Skin epidermis (tissue), 12 donors: ENCODE results near the gene ARHGEF12.

Source experiments
- H3K27ac ChIP-seq, 21 experiments: fragments of 200-600 bp; sonication (generic) in 11 of 21; one replicate each; pipeline ENCODE4 v1.5.0; 2020; ENCODE audit warnings: mild to moderate bottlenecking in 3 of 21, inconsistent platforms in 2 of 21, moderate library complexity in 2 of 21
- H3K4me3 ChIP-seq, 7 experiments: fragments of 200-600 bp; sonication (generic) in 2 of 7; one replicate each; pipeline ENCODE4 v1.5.0; 2020; ENCODE audit warnings: inconsistent platforms in 2 of 7, mild to moderate bottlenecking in 2 of 7, moderate library complexity in 1 of 7

Gene ARHGEF12

DNA sequence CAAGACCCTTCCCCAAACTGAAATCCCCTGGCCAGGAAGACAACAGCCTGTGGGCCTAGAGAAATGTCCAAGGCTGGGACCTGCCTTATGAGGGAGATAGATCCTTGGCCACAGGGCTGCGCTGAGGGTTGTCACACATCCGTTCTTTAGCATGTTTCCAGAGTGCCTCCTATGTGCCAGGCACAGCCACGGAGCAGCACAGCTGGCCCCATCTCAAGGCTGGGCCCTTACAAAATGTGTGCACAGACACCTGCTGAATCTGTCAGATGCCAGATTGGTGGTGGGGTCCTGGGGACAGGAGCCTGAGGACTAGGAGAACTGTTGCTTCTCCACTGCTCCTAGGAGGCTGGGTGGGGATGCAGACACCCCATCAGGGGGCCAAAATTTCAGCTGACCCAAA, 186.5 kb downstream of the ARHGEF12 start:
- Histone ChIP-seq H3K27ac (no peak overlapping the region), H3K4me3 (no peak overlapping the region)

DNA sequence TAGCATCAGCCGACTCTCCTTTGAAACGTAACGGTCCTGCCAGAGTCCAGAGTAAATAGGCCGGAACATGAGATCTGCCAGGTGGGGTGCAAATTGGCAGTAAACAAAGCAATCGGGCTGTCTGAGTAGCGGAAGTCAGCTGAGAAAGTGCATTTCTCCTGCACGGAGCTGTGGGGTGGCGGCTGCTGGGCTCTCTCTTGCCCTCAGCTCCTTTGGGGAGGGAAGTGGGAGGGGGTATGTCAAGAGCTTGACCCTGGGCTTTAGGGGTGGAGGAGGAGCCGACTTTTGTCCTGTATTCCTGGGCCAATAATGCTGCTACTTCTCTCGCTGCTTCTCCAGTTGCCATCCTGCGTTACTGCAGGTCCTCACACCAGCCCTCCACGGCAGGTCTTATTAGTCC, 187.0 kb downstream of the ARHGEF12 start:
- H3K27ac ChIP-seq: no peak overlapping the region
- no peak overlapping the region for H3K4me3 ChIP-seq

DNA sequence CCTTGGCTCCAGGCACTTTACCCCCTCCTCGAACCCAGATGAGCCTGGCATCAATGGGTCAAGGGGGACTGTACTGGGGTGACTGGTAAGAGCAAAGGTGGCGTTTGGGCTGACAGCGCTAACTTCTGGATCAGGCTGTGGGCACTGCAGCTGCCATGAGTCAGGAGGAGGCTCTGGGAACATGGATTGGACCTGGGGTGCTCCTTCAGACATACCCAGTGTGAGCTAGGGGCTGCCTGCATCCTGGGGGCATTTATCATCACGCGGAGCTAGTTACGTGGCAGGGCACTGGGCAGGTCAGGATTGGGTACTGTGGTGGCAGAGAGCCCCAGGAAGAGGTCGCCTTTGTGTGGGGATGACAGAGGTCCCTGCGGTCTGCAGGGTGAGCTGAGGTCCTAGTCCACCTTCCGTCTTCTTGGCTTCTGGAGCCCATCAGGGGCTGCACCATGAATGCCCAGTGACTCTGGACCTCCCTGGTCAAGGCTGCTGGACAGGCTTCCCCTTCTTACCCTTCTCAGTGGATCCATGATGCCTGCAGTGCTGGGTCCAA, 188.4 kb downstream of the ARHGEF12 start:
- H3K4me3 ChIP-seq: no peak overlapping the region
- H3K27ac ChIP-seq: no peak overlapping the region

DNA sequence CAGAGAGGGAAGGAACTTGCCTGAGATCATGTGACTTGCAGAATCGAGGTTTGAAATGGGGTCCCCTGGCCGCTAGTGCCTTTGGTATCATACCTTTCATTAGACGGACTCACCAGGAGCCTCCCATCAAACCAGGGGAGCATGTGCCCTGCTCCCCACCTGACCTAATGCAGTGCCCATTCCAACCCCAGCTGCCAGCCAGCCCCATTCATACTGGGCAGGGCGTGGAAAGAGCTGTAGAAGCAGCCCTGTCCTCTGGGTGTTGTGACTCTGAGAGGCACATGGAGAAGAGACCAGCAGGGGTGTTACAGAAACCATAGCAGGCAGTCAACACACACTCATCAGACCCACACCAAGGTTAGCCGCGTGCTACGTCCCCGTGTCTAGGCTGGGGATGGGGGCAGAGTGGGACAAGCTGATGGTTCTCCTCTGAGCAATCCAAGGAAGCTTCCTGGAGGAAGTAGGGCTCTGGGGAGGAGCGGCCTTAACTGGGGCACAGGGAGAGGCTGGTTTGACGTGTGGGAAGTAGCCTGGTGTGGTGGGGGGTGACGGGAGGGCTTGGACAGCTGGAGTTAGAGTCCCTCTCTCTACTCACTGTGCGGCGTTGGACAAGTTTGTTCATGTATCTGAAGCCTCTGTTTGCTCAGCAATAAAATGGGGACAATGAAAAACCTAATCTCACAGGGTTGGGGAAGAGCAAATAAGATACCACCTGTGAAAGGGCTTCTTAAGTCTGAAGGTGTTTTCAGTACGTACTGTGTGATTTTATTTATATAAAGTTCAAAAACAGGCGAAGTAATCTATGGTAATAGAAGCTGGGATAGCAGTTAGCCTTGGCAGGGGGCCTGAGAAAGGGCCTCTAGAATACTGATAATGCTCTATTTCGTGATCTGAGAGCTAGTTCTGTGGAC, 189.3 kb downstream of the ARHGEF12 start:
- Histone ChIP-seq H3K27ac (no peak overlapping the region), H3K4me3 (no peak overlapping the region)

DNA sequence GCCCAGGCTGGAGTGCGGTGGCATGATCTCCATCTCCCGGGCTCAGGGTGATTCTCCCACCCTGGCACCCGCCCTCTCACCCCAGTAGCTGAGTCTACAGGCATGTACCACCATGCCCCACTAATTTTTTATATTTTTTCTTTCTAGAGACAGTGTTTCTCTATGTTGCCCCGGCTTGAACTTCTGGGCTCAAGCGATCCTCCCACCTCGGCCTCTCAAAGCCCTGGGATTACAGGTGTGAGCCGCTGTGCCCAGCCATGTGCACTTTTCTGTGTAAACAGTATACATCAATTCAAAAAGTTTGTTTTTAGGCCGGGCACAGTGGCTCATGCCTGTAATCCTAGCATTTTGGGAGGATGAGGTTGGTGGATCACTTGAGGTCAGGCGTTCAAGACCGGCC, 190.0 kb downstream of the ARHGEF12 start:
- Histone ChIP-seq H3K27ac (no peak overlapping the region), H3K4me3 (no peak overlapping the region)

DNA sequence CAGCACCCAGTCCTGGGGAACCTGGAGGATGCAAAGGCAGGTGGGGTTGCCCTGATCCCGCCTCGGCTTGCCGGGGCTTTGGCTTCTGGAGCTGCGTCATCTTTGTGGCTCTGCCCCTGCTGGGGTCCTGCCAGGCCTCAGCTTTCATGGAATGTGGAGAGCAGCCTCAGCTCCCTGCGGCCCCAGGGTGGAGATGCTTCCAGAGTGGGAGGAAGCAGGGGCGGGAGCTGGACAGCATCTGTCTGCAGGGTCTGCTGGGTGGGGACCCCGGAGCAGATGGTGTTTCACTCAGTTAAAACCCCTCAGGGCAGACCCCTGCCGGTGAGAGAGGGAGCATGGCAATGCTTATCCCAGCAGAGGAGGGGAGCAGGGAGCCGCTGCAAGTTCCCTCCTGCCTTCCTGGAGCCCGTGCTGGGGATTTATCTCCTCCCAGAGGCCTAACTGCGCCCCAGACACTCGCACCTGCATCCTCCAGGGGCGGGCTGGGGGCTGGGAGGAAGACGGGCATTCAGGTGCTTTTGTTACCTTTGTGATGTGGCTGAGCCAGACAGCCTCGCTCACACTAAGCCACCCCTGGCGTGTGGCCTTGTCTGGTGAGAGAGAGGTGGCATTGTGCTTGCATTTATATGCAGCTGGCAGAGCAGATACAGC, 191.0 kb downstream of the ARHGEF12 start:
- Histone ChIP-seq H3K4me3 (no peak overlapping the region), H3K27ac (no peak overlapping the region)

DNA sequence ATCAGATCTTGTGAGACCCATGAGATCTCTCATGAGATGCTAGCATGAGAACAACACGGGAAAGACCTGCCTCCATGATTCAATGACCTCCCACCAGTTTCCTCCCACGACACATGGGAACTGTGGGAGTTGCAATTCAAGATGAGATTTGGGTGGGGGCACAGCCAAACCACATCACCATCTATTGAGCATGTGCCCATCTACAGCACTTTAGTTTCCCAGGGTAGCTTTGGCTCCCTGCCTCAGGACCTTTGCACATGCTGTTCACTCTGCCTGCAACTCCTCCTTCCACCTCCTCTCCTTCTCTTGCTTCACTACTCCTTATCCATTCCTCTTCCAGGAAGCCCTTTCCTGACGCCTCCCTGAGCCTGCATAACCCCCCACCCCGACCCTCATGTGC, 192.5 kb downstream of the ARHGEF12 start:
- H3K4me3 ChIP-seq: no peak overlapping the region
- H3K27ac ChIP-seq: no peak overlapping the region

DNA sequence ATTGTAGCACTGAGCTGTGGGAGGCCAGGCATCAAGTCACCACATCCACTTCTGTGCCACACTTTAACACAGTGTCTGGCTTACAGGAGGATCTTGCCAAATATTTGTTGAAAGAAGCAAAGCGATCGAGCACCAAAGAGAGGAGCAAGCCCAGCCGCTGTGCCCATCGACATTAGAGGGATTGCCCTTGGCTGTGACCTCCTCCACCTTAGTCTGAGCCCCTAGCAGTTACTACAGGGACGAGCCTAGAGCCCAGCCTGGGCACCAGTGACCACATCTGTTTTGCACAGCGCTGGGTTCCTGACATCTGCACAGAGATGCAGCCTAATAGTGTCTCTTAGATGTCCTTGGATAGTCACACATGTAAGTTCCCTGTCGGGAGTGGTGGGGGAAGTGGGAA, 193.0 kb downstream of the ARHGEF12 start:
- Histone ChIP-seq H3K27ac (no peak overlapping the region), H3K4me3 (no peak overlapping the region)

DNA sequence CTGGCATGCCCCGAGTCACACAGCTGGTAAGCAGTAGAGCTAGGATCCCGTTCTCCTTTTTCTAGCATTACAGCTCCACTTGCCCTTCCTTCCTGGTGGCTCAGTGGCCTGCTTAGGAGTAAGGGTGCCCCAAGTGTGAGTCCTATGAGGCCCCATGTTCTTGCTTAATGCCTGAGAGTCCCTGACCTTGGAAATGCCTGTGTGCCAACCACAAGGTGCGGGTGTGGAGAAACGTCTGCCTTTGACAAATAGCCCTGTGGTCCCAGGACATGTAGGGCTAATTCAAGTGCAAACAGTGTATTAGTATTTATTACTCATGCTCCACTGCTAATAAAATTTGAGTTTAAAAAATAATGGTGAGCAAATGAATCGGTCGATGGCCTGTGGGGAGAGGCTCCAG, 193.7 kb downstream of the ARHGEF12 start:
- no peak overlapping the region for H3K4me3 ChIP-seq
- no peak overlapping the region for H3K27ac ChIP-seq

DNA sequence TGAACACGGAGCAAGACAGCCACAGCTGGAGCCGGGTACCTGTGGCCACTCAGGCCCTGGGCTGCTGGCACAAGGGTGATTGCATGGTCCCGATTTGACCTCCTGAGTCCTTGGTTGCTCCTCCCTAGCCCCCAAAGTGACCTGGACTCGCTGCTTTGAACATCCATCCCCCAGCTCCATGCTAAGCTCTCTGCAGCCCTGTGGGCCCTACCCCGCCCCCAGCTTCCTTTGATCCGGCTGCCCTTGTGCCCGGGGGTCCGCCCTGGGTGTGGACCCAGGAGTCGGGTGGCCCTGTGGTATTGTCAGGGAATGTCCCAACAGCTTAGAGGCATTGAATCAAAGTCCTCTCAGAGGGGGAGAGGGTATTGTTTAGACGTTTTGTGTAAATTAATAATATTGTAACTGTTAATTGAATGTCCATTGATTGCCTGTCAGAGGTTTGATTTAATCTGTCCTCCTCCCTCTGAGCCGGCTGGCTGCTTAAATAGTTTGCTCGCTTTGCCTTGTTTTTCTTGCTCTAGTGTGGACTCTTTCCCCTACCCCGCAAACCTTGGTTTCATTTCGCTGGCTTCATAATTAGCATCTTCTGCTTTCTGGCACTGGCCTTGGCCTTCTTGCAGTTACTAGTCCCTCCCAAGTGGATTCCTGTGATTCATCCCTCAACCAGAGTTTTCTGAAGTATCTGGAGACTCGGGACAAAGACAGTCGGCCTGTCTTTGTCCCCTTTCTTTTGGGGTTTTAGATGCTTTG, 196.0 kb downstream of the ARHGEF12 start:
- Histone ChIP-seq H3K4me3 (no peak overlapping the region), H3K27ac (peak overlapping the region in 1 of 21 experiments; percentile 10)

DNA sequence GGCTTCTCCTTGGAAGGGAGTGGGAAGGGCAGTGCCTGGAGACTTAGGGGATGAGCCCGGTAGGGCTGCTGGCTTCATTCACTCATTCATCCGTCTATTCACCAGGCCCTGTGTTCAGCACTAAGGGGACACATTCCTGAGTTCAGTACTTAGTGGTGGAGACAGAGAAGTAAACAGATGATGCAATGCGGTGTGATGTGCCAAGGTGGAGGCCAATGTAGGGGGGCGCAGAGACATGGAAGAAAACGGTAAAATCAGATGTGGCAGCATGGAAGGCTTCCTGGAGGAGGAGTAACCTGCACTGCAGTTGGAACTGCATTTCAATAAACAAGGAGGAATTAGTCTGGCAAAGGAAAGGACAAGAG, 196.6 kb downstream of the ARHGEF12 start:
- Histone ChIP-seq H3K4me3 (no peak overlapping the region), H3K27ac (no peak overlapping the region)

DNA sequence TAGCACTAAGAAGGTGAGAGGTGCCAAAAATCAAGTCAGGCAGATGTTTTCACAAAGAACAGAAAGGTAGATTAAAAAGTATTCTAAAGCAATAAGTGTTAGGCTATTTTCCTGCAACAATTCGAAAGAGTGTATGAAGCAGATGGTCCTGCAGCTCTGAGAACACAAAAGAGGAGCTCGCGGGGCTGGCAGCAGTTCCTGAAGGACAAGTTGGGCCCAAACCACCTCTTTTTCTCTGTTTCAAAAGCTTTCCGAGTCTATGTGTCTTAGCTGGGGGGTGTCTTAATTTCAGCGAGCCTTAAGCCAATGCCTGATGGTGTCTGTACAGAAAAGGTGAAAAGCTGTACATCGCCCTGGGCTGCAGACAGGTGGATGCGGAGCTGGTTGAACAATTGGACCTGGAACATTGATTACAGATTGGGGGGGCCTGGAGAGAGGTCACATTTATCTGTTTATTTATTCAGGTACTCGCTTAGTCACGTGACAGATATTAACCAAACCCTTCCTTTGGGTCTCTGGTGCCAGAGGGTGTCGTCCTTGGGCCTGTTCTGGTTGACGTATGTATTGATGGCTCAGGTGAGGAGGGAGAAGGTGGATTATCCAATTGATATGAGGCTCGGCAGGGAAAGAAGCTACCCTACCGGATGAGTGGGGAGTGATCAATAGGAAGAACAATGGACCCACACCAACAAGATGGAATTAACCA, 200.0 kb downstream of the ARHGEF12 start:
- no peak overlapping the region for H3K4me3 ChIP-seq
- H3K27ac ChIP-seq: no peak overlapping the region

DNA sequence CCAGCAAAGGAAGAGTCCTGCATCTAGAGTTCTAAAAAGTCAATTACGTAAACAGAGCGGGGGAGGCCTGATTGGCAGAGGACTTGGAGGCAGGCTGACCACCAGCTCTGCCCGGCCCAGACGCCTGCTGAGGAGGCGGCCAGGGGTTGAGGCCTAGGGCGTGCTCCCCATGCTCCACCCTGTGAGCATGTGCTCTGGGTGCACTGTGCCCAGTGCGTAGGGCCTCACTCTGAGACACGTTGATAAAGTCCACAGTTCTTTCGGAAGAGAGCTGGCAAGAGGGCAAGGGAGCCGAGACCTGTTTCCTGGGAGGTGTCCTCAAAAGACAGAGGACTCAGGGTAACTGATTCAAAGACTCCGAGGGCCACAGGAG, 200.6 kb downstream of the ARHGEF12 start:
- no peak overlapping the region for H3K27ac ChIP-seq
- no peak overlapping the region for H3K4me3 ChIP-seq

DNA sequence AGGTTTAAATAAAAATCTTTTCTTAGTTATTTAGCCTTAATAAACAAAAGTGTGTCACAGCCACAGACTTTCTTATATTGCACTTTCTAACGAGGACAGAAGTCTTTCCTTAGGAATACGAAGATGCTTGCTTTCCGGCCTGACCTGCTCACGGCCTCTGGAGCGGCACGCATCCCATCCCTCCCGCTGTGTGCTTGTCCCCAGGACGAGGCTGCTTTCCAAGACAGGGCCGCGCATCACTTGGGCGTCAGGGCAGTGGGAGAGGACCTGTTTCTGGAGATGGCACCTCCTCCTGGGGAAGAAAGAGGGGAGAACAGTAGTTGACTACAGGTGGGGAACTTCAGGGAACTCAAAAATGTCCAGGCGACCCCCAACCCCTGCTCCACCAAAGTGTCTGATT, 201.8 kb downstream of the ARHGEF12 start:
- H3K4me3 ChIP-seq: no peak overlapping the region
- no peak overlapping the region for H3K27ac ChIP-seq

DNA sequence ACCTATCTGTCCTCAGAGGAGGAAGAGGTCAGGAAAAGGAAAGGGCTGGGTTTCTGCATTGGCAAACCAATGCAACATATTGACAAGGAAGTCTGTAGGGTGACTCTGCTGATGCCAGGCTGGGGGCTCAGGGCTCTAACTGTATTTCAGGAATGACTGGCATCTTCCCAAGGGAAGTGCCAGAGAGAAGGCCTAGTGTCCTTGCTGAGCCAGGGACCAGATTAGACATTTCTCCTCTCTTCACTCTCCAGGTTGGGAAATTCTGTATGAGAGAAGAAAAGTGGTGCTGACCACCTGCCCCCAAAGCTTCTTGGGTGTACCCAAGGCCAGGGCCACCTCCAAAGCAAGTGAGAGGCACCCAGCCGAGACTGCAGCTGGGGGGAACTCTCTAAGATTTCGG, 202.5 kb downstream of the ARHGEF12 start:
- H3K4me3 ChIP-seq: no peak overlapping the region
- no peak overlapping the region for H3K27ac ChIP-seq
